Measurements from ENCODE around the gene FASTKD2.
"Not testable (repeated sequence)": the region's sequence is repeated elsewhere in the genome, so short reads cannot be mapped to it uniquely, and the experiment has no call there.

The FASTKD2 gene

GRCh38 chr2:206792645-206793044 is 27.2 kb downstream of the FASTKD2 start:
- no peak for DNase-seq (ENCODE audit: low spot score)

- DNase-seq (ENCODE audit: low spot score): no peak
These were observed 32.0 kb downstream of the FASTKD2 start for GRCh38 chr2:206797376-206797775.

DNA sequence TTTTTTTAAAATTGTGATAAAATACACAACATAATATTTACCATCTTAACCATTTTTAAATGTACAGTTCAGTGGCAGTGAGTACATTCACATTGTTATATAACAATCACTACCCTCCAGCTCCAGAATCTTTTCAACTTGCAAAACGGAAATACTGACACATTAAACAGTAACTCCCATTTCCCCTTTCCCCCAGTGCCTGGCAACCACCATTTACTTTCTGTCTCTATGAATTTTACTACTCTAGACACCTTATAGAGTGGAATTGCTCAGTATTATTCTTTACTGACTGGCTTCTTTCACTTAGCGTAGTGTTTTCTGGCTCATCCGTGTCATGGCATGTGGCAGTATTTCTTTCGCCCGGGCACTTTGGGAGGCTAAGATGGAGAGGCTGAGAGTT is 32.6 kb downstream of the FASTKD2 start:
- DNase-seq (ENCODE audit: low spot score): no peak

DNA sequence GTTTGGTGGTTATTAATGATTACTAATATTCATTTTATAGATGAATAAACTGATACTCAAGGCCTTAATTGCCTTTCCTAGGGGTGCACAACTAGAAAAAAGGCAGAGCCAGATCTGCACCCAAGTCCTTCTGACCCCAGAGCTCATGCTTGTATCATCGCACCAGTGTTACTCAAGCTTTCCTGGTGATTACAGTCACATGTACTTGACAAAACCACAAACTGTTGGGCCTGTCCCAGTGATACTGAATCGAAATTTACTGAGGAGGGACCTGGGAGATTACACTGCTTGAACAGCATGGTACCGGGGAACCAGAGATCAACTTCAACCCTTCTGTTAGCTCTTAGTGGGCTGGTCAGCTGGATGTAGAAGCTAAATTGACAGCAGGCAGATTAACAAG is 33.7 kb downstream of the FASTKD2 start:
- DNase-seq (ENCODE audit: low spot score): no peak

DNA sequence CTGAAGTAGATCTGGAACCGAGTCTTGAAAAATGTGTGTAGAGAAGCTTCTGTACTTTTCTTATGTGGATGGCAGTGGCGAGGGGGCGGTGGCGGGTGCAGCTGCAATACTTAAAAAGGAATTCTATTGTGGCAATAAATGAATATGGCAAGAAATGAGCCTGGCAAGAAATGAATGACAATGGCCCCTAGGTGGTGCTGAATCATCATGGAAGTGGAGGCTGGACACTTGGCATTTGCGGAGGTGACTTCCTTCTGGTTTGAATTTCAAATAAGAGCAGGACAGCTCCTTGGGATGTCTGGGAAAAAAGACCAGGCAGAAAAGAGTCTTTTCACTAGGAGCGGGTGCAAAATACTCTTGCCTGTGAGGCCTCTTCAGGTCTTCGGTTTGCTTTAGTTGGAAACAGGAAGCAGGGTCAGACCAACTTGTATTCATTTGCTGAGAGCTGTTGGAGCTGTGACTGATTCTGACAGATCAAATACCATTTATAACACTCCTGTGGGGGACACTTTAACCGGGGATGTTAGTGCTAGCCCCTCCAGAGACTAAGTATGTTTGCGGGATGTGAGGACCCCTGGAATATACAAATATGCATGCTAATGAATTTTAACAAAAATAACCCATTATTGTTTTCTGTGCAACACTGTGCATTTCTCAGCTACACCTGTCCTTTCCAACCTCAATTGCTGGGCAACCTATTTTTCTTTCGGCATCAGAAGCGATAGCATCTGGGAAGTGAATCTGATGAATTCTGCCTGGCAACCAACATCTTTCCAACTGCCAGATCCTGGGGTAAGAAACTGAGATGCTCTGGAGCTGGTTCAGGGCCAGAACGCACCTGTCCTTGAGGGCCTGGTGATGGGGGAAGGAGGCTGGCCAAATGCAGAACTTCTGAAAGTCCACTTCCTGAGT is 35.4 kb downstream of the FASTKD2 start:
- peak; percentile 58 for DNase-seq (ENCODE audit: low spot score)

- DNase-seq (ENCODE audit: low spot score): no peak
These were observed 36.2 kb downstream of the FASTKD2 start for GRCh38 chr2:206801418-206802189.

DNA sequence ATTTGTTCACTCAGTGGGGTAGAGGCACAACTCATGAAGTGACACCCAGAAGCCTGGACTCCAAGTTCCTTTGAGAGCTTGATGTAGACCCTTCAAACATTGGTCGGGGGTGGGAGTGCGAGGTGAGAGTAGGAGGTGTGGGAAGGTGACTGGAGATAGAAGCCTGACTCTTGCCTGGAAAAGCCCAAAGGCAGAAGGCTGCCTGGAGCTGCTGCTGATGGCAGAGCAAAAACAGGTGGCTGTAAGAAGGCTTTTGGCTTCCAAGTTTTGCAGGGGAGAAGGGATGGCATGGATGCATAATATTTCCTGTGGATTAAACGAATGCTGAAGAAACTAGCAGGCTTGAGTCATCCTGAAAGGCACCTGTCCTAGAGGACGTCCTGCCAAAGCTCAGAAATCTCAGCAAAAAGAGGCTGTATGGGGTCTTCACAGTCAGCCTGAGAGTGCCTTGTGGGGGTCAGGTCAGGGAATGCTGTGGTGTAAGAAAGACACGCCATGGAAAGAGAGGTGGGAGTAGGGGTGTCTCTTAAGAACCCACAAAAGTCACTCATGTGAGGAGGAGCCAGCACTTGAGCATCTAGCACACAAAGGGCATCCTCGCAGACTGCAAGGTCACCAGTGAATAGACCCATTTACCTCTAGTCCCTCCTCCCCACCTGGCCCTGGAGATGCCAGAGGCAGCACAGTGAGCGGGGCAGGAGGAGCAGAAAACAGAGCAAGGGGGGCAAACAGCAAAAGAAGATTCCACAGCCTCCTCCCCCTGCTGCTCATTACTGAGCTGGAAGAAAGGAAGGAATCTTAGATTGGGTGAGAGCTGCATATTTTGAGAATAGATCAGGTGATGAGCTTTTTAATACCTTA is 37.5 kb downstream of the FASTKD2 start:
- DNase-seq (ENCODE audit: low spot score): no peak

- DNase-seq (ENCODE audit: low spot score): no peak
These were observed 38.9 kb downstream of the FASTKD2 start for GRCh38 chr2:206804326-206804725.

GRCh38 chr2:206805887-206806607 is 40.6 kb downstream of the FASTKD2 start:
- DNase-seq (ENCODE audit: low spot score): no peak

- not testable (repeated sequence) for DNase-seq (ENCODE audit: low spot score)
These were observed 42.2 kb downstream of the FASTKD2 start for GRCh38 chr2:206807624-206808023.

DNA sequence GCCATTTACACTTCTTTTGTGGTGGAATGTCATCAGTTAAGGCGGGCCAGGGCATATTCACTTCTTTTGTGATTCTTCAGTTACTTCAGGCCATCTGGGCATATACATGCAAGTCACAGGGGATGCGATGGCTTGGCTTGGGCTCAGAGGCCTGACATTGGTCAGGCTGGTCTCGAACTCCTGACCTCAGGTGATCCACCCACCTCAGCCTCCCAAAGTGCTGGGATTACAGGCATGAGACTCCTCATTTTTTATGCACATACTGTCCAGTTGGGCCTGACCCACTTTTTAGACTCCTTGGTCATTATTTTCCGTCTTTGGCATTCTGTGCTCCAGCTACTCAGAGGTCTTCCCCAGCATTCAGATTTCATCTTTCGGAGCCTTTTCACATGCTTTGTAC is 47.1 kb downstream of the FASTKD2 start:
- DNase-seq (ENCODE audit: low spot score): not testable (repeated sequence)

DNA sequence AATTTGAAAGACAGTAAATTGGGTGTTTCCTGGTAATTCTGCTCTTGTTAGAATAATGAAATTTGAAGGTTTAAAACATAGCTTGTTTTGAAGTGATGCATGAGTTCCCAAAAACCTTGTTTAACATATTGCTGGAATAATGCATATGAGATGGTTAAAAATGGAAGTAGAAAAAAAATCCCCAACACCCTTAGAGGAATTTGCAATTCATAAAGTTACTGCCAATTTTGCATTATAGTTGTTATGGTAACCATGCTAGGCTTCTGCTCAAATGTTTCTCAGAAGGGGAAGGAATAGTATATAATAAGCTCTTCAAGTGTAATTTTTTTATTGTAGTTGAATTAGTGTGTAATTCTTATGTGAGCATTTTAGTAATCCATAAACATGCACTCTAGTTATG is 49.1 kb downstream of the FASTKD2 start:
- DNase-seq (ENCODE audit: low spot score): no peak

DNA sequence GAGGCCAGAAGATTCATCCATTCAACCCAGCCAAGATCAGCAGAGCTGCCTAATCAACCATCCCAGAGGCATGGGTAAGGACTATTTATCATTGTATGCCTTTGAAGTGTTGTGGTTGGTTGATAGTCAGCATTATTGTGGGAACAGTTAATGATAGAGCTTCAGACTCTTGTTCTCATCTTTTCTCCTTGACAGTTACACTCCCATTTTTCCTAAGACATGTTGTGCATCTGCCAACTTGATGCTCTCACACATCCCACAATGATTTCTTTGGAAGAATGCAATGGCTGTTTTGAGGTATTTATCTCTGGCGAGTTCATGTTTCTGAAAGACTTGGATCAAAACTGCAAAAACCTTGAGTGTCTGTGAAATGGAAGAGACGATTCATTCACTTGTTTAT is 55.4 kb downstream of the FASTKD2 start:
- no peak for DNase-seq (ENCODE audit: low spot score)

DNA sequence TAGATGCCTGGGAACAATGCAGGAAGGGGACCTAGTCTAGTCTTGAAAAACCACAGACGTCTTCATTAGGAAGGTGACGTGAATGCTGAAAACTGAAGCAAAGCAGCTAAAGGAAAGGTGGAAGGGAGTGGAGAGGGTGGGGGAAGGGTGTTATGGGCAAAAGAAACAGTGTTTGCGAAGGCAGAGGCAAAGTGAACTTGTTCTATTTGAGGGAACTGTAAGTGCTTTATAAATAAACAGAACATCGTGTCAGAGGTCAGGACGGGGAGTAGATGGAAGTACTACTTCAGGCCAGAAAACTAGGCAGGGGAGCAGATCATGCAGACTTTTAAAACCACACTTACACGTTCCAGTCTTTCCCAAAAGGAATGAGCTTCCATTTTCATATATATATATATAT is 57.8 kb downstream of the FASTKD2 start:
- no peak for DNase-seq (ENCODE audit: low spot score)

- DNase-seq (ENCODE audit: low spot score): no peak
These were observed 58.7 kb downstream of the FASTKD2 start for GRCh38 chr2:206824087-206824618.

DNA sequence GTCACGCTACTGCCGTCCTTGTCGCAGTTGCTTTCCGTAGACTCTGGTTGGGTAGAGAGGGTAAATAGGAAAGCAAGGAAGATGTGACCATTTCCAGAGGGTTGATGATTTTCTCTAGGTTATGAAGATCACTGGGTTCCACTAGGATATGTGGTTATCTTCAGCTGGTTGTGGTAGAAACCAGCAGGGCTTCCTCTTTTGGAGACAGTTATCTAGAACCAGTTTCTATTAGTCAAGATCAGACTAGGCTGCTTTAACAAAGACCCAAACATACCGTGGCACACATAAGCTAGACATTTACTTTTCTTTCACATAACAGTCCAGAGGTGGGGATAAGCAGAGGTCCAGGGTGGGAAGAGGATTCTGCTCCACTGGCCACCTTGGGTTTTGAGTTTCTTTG is 59.6 kb downstream of the FASTKD2 start:
- DNase-seq (ENCODE audit: low spot score): no peak

DNA sequence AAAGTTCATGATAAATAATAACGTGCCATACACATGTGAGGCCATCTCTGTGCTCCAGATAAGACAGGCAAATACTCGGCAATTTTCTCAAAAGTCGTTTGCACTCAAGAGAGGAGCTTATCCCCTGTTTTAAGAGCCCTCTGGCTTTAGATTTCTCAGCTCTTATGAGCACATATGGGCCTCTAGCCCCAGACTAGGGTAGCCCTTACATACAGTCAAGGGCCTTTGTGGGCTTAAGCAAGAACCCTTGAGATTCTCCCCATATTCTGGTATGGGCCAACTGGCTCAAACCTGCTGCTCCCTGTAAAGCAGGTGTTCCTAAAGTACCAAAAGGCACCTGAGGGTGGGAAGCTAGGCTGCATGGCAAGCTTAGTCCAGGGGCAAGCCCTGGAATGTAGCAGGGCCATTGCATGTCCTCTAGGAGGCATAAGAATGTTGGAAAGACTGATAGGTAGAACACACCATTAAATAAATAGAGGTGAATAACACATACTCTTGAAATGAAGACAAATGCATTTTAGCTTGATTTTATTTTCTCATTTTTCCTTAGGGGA is 66.1 kb downstream of the FASTKD2 start:
- DNase-seq (ENCODE audit: low spot score): no peak

- no peak for DNase-seq (ENCODE audit: low spot score)
These were observed 67.5 kb downstream of the FASTKD2 start for GRCh38 chr2:206832873-206833272.

DNA sequence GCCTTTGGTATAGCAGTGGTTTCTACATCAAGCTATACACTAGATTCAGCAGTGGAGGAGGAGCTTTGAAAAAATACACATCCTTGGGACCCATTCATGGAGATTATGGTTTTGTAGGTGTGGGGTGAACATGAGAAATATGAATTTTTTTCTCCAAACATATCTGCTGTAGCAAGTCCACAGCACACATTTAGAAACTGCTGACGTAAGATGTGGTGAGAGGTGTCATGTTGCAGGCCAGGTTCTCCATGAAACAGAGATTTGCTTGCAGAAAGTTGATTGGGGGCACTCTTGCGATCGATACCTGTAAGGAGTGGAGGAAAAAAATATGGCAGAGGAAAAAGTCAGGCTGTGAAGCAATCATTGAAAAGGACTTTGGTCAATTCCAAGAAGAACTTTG is 67.9 kb downstream of the FASTKD2 start:
- no peak for DNase-seq (ENCODE audit: low spot score)

DNA sequence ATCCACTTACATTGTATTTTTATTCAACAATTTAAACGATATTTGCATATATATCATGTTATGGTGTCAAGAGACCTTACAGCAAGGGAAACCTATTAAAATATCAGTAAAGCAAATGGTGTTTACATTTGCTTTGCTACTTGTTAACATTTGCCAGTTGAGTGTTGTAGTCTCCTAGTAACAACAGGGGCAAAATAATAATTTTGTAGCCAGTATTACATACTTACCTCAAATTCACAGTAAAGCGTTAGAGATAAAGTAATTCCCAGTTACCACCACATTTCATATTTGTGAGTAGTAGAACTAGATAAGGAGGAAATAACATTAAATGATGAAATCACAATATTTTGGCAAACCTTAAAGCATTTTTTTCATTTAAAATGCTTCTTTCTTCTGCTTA is 71.3 kb downstream of the FASTKD2 start:
- no peak for DNase-seq (ENCODE audit: low spot score)

DNA sequence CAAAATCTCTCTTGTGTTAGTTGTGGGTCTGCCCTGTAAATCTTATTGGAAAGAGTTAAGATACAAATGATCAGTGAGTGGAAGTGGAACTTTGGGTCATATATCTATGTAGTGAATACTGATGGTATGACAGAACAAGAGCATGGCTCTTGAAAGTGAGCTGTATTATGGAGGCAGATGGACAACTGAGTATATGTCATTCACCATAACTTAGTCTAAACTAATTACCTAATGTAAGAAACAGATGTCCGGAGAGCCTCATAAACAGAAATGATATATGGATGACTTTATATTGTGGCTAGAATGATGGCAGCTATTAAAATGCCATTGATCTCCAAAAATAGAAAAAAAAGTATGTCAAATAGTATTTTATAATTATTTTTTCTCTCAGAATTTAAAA is 72.4 kb downstream of the FASTKD2 start:
- DNase-seq (ENCODE audit: low spot score): no peak
